COLO829 (cell line): ENCODE data around the gene YIF1B.
"Not testable (repeated sequence)": the region's sequence is repeated elsewhere in the genome, so short reads cannot be mapped to it uniquely, and the experiment has no call there.

Experiments
- DNase-seq: peaks from one replicate; pipeline ENCODE4 v3.0.0; 2012; ENCODE audit warnings: low spot score

The YIF1B gene

GRCh38 chr19:38276942-38277517 is 38.7 kb downstream of the YIF1B start:
- no peak for DNase-seq

GRCh38 chr19:38274739-38275138 is 41.0 kb downstream of the YIF1B start:
- DNase-seq, result no peak

GRCh38 chr19:38273499-38273898 is 42.2 kb downstream of the YIF1B start:
- DNase-seq, result no peak

DNA sequence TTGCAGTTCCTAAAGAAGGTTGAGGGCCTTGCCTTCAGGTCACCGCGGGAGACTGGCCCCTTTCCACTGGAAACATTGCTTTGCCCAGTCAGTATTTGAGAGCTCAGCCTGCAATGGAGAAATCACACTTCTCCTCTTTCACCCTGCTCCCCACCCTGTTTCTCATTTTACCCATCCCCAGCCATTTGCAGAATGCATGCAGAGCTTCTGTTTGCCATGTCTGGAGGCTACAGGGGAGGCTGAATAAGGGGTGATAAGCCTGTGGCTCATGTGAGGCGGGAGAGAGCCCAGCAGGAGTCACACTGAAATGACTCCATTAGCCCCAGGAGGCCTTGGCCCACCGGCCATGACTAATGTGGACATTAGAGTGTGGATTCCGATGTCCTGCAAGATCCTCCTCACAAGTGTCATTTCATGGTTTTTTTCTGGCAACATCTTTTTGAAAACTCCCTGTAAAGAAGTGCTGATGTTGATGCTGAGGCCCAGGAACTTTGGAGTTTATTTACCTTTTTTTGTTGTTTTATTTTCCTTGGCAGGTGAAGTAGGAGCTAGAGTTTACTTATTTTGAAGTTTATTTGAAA is 45.1 kb downstream of the YIF1B start:
- no peak for DNase-seq

DNA sequence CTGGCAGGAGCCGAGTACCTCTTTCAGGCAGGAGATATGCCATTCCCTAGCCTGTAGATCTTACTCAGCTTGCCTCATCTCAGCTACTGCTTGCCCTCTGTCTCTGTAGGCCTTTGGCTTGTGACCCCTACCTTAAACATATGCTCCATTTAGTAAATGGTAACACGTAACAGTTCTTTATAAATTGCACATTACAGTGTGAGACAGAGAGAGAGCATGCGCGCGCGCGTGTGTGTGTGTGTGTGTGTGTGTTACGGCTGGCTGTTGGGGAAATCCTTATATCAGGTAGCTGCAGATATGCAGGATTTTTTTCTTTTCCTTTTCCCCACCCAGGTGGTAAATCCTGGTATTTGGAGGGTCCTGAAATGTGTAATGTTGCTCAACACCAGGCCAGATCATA is 47.2 kb downstream of the YIF1B start:
- DNase-seq, result no peak

- DNase-seq, result no peak
These were observed 47.8 kb downstream of the YIF1B start for GRCh38 chr19:38267761-38268483.

- peak; percentile 15 for DNase-seq
These were observed 48.7 kb downstream of the YIF1B start for GRCh38 chr19:38266981-38267597.

DNA sequence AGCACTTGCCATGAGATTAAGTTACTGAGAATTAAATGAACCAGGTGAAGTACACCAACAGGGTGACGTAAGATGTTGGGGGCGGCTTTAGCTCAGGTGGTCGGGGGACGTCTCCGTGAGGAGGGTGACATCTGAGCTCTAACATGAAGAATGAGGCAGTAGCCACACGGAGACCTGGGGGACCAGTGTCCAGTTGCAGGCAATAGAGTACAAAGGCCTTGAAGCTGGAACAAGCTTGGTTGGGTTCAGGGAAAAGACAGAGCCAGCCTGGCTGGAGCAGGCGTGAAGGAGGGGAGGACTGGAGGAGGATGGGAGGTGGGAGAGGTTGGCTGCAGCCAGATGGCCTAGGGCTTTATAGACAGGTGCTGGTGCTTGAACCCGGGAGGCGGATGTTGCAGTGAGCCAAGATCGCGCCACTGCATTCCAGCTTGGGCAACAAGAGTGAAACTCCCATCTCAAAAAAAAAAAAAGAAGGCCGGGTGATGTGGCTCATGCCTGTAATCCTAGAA is 49.8 kb downstream of the YIF1B start:
- DNase-seq, result no peak

DNA sequence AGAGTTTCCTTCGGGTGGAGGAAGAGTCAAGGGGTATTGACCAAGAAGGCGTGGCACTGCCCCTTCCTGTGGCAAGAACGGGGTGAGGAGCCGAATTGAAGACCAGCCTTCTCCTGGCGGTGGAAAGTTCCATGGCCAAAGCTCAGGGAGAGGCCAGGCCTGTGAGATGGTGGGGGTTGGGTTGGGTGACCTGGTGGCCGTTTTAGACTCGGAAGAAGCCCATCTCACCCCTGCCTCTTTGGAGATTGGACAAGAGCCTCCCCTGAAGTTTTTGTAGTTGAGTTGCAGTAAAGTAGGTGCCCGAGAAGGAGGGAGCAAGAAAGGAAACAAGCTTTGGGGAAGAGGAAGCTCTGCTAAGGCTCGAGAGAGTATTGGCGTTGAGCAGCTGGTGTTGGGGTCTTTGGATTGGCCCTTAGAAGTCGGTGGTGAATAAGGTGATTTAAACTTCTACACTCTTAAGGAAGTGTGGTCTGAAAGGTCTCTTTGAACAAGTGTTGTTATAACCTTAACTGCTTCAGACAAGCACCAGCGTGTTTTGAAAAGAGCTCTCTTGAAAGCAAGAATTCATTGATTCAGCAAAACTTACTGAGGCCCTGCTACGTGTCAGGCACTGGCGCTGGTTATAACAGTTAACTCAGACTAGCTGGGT is 50.4 kb downstream of the YIF1B start:
- DNase-seq, result no peak

DNA sequence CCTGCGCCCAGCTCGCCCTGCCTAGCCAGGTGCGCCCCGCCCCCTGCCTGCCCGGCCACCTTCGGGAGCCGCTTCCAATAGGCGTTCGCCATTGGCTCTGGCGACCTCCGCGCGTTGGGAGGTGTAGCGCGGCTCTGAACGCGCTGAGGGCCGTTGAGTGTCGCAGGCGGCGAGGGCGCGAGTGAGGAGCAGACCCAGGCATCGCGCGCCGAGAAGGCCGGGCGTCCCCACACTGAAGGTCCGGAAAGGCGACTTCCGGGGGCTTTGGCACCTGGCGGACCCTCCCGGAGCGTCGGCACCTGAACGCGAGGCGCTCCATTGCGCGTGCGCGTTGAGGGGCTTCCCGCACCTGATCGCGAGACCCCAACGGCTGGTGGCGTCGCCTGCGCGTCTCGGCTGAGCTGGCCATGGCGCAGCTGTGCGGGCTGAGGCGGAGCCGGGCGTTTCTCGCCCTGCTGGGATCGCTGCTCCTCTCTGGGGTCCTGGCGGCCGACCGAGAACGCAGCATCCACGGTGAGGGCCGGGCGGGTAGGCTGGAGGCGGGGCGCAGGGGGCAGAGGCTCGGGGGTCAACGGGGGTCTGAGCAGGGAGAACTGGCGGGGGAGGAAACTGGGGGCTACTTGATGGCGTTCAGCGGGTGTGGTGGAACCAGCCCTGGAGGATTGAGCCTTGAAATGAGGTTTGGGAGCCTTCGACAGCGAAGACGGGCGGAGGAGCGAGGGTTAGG is 51.1 kb downstream of the YIF1B start, which contains the start of gene SPINT2:
SPINT2 (plus strand) TSS at position 88 of the 727 bp plus-strand sequence; CDS start at position 408, 320 bp downstream.
- DNase-seq, result no peak

DNA sequence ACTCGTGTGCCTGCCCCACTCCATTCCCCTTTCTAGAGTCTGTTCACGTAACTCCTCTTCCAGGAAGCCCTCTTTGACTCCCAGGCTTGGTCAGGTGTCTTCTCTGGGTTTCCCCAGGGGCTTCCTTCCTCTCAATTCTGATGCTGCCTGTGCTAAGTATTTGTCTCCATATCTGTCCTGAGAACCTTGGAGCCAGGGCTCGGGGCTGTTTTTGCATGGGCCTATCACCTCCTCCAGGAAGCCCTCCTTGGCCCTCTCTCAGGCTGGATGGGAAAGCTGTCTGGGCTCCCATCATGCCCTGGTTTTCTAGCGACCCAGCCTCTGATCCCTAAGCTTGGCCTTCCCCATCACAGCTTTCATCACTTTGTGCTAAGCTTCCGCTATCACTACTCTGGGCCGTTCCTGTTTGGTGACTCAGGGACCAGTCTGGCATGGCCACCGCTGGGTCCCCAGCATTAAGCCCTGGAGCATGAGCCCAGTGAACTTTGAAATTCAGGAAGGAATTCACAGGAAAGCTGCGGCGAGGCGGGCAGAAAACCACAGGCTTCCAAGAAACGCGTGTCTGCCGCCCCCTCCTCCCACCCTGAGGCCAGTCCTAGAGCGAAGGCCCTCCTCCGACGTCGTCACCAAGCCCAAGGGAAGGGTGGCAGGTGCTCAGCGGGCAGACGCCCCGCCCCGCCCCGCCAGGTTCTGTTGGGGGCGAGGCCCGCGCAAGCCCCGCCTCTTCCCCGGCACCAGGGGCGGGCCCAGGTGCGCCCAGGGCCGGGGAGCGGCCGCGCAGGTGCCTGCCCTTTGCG is 51.9 kb downstream of the YIF1B start:
- DNase-seq, result no peak

DNA sequence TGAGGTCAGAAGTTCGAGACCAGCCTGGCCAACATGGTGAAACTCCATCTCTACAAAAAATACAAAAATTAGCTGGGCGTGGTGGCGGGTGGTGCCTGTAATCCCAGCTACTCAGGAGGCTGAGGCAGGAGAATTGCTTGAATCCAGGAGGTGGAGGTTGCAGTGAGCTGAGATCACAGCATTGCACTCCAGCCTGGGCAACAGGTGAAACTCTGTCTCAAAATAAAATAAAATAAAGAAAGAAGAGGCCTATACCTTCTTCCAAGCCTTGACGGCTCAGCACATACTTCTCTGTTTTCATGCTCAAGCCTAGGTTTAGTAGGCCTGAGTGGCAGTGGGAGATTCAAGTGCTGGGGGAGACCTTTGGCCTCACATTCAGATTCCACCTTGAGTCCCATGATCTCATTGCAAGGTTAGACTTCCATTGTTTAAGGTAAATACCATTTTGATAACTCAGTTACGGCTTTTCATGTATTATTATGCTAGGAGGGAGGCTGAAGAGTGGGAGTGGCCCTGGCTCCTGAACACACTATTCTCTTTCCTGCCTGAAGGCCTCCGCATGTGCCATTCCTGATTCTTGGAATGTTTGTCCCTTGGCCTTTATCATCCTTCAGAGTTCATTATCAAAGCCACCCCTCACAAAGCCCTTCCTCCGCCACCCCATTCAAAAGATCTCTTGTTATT is 53.0 kb downstream of the YIF1B start:
- DNase-seq, result no peak

DNA sequence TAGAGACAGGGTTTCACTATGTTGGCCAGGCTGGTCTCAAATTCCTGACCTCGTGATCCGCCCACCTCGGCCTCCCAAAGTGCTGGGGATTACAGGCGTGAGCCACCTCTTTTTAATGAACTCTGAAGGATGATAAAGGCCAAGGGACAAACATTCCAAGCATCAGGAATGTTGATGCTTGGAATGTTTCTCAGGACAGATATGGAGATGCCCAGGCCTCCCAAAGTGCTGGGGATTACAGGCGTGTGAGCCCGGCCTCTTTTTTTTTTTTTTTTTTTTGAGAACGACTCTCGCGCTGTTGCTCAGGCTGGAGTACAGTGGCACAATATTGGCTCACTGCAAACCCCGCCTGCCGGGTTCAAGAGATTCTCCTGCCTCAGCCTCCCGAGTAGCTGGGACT is 53.8 kb downstream of the YIF1B start:
- not testable (repeated sequence) for DNase-seq

GRCh38 chr19:38255383-38256014 is 60.2 kb downstream of the YIF1B start:
- DNase-seq, result no peak

GRCh38 chr19:38253788-38254187 is 62.0 kb downstream of the YIF1B start:
- DNase-seq, result no peak
